GM19324 (cell line): ENCODE measurements around the gene RFPL1.
"Not testable (repeated sequence)": the region's sequence is repeated elsewhere in the genome, so short reads cannot be mapped to it uniquely, and the experiment has no call there.

Experiments used
- ATAC-seq: cut with Tn5 transposase; IDR thresholded peaks from one replicate; pipeline ENCODE4 v1.9.1; 2021; ENCODE audit warnings: mild to moderate bottlenecking, moderate library complexity; ENCODE audit not compliant: unreplicated experiment, low FRiP score

RFPL1 gene

DNA sequence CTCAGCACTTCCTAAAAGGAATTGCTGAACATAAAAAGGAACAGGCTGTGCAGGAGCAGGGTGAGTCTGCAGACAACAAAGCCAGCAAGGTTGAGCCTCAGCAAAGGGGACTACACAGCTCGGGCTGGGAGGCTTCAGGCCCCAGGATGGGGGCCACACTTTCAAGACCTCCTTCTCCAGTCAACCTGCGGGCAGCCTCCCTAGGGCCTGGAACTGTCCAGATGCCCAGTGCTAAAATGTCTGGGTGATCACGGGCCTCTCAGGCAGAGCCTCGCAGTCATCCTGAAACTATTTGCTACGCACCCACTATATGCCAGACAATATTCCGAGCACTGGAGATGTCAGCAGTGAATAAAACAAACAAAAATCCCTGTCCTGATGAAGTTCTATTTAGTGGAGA, 37.7 kb downstream of the RFPL1 start:
- ATAC-seq = no peak

DNA sequence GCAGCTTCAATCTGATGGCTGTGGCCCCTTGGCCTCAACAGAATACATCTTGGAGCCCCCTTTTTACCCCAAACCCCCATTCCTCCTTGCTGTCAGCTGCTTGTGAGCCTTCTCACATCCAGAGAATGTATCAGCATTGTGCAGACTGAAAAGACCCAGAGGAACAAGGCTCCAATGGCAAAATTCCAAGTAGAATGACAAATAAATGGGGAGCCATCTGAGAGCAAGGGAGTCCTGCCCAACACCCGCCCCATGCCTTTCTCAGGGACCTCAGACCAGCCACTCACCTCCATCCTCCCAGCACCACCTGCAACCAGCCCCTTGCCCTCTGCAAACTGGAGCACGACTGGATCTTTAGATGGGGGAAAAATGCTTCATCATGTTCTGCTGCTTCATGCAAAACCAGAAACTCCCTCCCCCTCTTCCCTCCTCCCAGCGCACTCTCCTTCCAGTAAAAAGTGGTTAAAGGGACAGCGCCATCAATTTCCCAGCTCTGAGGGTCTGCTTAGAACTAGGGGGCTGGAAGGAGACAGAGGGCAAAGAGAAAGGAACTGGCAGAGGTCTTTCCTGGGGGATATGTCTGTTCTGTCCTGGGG, 39.4 kb downstream of the RFPL1 start:
- ATAC-seq = no peak

DNA sequence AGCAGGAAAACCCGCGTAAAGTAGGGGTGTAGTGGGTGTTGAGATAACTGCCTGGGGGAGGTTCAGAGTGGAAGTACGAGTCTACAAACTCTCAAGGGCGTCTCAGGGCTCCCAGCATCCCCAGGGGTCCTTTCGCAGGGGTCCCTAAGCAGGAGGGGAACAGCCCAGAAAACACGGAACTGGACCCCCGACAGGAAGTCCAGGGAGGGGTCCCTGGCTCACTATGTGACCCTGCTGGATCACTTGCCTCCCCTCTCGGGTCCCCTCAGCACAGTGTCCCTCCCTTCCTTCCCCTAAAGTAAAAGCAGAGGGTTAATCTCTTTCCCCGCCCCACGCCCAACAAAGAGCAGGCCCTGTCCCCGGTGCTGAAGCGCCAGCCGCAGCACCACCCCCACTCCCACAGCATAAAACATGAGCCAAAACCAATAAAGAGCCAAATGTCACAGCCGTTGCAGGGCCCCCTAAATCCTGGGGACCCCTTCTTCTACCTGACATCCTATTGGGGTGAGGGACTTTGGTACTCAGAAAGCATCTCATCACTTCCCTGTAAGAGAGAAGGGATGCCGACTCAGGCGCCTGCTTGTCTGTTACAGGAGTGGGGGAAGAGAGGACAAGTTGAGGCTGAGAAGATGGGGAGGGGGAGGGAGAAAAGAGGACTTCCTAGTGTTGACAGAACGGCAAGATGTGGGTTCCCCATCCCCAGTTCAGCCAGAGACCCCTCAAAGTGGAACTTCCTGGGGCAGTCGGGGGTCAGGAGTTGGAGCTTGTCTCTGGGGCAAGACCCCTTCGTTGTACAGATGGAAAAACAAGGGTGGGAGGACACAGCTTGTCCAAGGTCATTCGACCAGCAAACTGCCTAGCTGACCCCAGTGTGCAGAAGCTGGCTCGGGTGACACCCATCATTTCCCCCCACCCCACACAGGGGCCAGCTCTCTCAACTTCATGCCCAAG, 40.2 kb downstream of the RFPL1 start:
- ATAC-seq = no peak

DNA sequence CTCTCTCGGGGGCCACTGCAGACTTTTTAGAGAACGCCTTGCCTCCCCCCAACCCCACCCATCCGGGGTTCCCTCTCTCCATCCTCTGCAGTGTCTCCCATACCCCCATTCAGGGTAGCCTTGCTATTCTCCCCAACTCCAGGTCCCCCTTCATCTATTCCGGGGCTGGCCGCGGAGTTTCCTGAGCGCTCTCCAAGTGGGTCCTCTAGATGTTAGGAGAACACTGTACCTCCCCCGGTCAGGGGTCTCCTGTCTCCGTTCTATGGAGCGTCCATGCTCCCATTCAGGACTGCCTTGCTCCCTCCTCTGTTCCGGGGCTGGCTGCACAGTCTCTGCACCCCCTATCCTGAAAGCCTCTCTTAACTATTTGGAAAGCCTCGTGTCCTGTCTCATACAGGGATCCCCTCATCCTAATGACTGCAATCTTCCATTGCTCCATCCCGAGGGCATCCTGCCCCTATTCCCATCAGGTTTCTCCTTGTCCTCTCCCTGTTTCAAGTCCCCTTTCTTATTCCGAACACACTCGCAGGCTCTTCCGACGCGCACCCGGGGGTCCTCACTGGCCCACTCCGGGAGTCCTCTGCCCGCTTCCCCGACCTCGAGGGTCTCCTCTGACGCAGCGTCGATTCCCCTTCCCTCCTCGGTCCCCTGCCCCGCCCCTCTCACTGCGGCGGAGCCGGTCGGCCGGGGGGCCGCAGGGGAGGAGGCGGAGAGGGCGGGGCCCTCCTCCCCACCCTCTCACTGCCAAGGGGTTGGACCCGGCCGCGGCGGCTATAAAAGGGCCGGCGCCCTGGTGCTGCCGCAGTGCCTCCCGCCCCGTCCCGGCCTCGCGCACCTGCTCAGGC, 41.3 kb downstream of the RFPL1 start, which contains the start of gene NEFH:
Gene NEFH (plus strand): TSS at position 802 of the 845 bp plus-strand sequence. CDS start 45 bp downstream, outside the sequence.
- no peak for ATAC-seq

DNA sequence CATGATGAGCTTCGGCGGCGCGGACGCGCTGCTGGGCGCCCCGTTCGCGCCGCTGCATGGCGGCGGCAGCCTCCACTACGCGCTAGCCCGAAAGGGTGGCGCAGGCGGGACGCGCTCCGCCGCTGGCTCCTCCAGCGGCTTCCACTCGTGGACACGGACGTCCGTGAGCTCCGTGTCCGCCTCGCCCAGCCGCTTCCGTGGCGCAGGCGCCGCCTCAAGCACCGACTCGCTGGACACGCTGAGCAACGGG, 41.8 kb downstream of the RFPL1 start:
- ATAC-seq = no peak

DNA sequence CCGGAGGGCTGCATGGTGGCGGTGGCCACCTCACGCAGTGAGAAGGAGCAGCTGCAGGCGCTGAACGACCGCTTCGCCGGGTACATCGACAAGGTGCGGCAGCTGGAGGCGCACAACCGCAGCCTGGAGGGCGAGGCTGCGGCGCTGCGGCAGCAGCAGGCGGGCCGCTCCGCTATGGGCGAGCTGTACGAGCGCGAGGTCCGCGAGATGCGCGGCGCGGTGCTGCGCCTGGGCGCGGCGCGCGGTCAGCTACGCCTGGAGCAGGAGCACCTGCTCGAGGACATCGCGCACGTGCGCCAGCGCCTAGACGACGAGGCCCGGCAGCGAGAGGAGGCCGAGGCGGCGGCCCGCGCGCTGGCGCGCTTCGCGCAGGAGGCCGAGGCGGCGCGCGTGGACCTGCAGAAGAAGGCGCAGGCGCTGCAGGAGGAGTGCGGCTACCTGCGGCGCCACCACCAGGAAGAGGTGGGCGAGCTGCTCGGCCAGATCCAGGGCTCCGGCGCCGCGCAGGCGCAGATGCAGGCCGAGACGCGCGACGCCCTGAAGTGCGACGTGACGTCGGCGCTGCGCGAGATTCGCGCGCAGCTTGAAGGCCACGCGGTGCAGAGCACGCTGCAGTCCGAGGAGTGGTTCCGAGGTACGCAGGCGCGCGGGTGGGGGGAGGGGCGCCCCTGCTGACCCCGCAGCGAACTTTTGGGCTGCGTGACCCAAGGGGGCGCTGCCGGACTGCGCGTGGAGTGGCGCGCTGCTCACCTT, 42.3 kb downstream of the RFPL1 start:
- ATAC-seq = no peak

DNA sequence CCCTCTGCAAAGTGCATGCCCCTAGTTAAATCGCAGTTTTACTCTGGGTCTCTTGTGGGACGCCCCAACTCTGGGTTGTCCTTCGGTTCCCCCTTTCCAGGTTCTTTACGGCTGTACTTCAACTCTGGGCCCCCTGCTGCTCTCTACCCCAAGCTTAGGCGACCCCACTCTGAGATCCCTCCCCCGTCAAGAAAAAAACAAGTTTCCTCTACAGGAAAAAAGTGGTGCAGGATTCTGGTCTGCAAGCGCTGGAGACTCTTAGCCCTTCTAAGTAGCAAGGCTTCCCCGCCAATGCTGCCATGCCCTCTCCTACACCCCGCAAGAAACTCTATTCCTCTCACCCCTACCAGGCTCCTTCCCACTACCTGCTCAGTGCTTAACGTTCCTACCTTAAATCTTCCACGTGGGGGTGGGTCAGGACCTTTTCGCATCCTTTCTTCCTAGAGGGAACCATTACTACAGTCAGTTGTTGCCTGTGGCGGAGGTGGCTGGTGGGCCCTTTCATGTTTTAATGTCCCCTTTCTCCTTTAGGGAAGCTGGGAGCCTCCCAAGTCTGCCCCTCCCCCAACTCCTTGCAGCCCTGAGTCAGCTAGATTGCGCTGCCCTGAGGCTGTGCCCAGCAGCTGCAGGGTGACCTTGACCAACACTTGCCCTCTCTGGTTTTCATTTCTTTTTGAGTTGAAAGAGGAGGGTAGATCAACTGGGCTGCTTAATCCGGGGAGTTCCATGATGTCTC, 43.0 kb downstream of the RFPL1 start:
- ATAC-seq = no peak

DNA sequence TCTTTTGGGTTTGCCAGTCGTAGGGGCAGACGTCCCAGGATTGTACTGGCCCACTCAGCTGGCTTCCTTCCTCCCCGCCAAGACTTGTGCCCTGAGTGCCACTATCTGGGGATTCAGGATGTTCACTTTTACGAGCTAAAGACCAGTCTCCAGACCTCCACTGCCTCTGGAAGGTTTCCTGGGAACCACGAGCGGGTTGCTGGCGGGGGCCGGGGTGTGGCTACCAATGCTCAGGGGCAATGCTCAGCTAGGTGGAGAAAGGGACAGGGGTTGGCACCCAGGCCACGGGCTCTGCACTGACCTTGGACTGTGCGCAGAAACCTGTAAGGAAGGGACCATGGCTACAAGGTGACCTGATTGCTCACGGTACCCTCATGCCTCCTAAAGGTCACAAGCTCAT, 43.9 kb downstream of the RFPL1 start:
- ATAC-seq = no peak

DNA sequence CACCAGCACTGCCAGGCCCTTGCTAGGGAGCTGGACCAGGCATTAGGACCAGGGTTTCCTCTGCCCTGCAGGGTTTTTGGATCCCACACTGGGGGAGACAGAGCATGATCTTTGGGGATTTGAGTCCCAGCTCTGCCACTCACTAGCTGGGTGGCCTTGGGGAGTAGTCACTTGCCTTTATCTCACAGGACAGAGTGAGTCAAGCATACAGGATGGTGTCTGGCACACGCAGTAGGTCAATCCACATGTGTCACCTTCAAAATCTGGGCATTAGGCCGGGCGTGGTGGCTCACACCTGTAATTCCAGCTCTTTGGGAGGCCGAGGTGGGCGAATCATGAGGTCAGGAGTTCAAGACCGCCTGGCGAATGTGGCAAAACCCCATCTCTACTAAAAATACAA, 44.3 kb downstream of the RFPL1 start:
- no peak for ATAC-seq

DNA sequence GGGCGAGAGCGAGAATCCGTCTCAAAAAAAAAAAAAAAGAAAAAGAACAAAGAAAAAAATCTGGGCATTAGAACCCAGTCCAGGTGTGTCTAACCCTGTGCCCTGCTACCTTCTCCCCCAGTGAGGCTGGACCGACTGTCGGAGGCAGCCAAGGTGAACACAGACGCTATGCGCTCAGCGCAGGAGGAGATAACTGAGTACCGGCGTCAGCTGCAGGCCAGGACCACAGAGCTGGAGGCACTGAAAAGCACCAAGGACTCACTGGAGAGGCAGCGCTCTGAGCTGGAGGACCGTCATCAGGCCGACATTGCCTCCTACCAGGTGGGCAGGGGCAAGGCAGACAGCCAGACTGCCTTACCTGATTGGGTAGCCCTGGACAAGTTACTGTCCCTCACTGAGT, 44.9 kb downstream of the RFPL1 start:
- no peak for ATAC-seq

DNA sequence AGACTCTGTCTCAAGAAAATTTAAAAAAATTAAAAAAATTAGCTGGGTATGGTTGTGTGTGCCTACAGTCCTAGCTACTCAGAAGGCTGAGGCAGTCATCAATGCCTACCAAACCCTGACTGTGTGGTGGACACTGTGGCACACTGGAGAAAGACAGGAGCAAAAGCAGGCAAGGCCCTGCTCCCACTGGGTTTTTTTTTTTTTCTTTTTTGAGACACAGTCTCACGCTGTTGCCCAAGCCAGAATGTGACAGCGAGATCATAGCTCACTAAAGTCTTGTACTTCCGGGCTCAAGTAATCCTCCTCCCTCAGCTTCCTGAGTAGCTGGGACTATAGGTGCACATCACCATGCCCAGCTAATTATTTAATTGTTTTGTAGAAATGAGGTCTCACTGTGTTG, 46.3 kb downstream of the RFPL1 start:
- ATAC-seq = no peak

DNA sequence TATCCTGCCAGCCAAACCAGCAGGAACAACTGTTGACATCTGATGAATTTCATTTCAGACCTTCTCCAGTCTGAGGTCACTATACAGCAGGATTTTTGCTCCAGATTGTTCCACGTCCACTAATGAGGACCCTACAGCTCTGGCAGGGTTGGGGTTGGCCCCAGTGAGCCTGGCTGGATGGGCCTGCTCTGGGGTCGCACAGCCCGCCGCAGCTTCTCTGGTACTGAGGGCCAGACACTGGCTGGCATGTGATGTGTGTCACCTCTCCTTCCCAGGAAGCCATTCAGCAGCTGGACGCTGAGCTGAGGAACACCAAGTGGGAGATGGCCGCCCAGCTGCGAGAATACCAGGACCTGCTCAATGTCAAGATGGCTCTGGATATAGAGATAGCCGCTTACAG, 47.1 kb downstream of the RFPL1 start:
- no peak for ATAC-seq

DNA sequence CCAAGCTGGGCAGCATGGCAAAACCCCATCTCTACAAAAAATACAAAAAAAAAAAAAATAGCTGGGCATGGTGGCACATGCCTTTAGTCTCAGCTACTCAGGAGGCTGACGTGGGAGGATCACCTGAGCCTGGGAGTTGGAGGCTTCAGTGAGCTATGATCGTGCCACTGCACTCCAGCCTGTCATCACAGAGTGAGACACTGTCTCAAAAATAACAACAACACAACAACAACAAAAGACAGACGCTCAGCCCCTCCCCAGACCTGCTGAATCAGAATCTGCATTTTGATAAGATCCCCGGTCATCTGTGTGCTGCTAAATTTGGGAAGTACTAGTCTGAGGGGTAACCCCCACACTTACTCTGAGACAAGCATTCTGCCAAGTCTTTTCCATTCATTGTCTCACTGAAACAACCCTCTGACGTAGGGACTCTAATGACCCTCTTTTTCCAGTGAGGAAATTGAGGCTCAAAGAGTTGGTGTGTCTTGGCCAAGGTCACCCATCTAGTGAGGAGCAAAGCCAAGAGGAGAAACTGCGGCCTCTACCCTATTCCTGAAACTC, 49.1 kb downstream of the RFPL1 start:
- no peak for ATAC-seq

DNA sequence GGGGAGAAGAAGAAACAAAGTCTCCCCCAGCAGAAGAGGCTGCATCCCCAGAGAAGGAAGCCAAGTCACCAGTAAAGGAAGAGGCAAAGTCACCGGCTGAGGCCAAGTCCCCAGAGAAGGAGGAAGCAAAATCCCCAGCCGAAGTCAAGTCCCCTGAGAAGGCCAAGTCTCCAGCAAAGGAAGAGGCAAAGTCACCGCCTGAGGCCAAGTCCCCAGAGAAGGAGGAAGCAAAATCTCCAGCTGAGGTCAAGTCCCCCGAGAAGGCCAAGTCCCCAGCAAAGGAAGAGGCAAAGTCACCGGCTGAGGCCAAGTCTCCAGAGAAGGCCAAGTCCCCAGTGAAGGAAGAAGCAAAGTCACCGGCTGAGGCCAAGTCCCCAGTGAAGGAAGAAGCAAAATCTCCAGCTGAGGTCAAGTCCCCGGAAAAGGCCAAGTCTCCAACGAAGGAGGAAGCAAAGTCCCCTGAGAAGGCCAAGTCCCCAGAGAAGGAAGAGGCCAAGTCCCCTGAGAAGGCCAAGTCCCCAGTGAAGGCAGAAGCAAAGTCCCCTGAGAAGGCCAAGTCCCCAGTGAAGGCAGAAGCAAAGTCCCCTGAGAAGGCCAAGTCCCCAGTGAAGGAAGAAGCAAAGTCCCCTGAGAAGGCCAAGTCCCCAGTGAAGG, 50.9 kb downstream of the RFPL1 start:
- ATAC-seq = not testable (repeated sequence)

DNA sequence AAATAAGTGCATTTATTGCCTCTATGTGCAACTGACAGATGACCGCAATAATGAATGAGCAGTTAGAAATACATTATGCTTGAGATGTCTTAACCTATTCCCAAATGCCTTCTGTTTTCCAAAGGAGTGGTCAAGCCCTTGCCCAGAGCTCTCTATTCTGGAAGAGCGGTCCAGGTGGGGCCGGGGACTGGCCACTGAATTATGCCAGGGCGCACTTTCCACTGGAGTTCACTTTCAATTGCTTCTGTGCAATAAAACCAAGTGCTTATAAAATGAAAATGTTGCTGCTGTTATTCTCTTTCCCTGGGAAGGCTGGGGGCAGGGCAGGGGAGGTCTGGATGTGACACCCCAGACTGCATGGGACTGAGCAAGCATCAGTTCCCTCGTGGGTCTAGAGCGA, 52.6 kb downstream of the RFPL1 start:
- no peak for ATAC-seq
